ENCODE data around the gene PCSK4.
A peak's percentile ranks its signal among the peaks of the same experiment; 100 is the strongest.
"Not testable (repeated sequence)": the region's sequence is repeated elsewhere in the genome, so short reads cannot be mapped to it uniquely, and the experiment has no call there.

PCSK4 gene

GRCh38 chr19:1440418-1440801 lies 49.7 kb downstream of the PCSK4 start:
- in situ Hi-C loops (cut with HindIII; ENCODE audit: low sequenced_read_pairs), result no loop called here
- TF ChIP-seq, protein P1, sequence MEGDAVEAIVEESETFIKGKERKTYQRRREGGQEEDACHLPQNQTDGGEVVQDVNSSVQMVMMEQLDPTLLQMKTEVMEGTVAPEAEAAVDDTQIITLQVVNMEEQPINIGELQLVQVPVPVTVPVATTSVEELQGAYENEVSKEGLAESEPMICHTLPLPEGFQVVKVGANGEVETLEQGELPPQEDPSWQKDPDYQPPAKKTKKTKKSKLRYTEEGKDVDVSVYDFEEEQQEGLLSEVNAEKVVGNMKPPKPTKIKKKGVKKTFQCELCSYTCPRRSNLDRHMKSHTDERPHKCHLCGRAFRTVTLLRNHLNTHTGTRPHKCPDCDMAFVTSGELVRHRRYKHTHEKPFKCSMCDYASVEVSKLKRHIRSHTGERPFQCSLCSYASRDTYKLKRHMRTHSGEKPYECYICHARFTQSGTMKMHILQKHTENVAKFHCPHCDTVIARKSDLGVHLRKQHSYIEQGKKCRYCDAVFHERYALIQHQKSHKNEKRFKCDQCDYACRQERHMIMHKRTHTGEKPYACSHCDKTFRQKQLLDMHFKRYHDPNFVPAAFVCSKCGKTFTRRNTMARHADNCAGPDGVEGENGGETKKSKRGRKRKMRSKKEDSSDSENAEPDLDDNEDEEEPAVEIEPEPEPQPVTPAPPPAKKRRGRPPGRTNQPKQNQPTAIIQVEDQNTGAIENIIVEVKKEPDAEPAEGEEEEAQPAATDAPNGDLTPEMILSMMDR (IDR thresholded peaks at IDR 0.05; ENCODE audit: low read depth, low read length), result no peak
- DNase-seq (ENCODE audit: low read depth, low spot score), result no peak
- H3K4me3 ChIP-seq (ENCODE audit: low read depth, low read length), result no peak overlapping the region

GRCh38 chr19:1439525-1440417 lies 50.4 kb downstream of the PCSK4 start:
- peak overlapping the region; percentile 77 for H3K4me3 ChIP-seq (ENCODE audit: low read depth, low read length)
- in situ Hi-C loops (cut with HindIII; ENCODE audit: low sequenced_read_pairs); DNase-seq (ENCODE audit: low read depth, low spot score): not testable (repeated sequence)

DNA sequence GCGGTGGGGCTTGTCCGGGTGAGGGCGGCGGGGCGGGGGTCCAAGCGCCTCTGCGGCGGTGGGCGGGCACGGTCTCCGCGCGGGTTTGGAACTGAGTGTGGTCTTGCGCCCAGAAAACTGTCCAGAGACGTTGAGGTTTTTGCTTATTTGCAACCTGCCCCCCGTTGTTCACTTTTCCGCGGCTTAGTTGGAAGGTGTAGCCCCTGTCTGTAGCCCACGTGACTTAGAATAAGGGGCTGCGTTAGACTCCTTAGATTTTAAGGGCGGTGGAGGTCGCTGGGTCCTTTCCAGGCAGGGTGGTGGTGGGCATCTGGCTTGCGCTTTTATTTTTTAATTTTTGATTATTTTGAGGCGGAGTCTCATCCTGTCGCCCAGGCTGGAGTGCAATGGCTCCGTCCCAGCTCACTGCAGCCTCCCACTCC lies 51.2 kb downstream of the PCSK4 start:
- in situ Hi-C loops (cut with HindIII; ENCODE audit: low sequenced_read_pairs), result no loop called here
- no peak for DNase-seq (ENCODE audit: low read depth, low spot score)

GRCh38 chr19:1438035-1438932 lies 51.9 kb downstream of the PCSK4 start, which contains the start of gene RPS15:
Gene RPS15, plus strand, starts transcription at chr19:1438396. Its CDS starts 30 bp downstream, at chr19:1438426.
- DNase-seq (ENCODE audit: low read depth, low spot score), result peak; percentile 96
- H3K4me3 ChIP-seq (ENCODE audit: low read depth, low read length), result peak within 1 kb of the TSS; percentile 77
- in situ Hi-C loops (cut with HindIII; ENCODE audit: low sequenced_read_pairs), result no loop called here
- TF ChIP-seq, protein P1 (IDR thresholded peaks at IDR 0.05; ENCODE audit: low read depth, low read length), result peak; percentile 97

More for the DNA sequence above, 51.2 kb downstream of the PCSK4 start:
- TF ChIP-seq, protein P1 (IDR thresholded peaks at IDR 0.05; ENCODE audit: low read depth, low read length), result no peak
- peak overlapping the region; percentile 77 for H3K4me3 ChIP-seq (ENCODE audit: low read depth, low read length)

GRCh38 chr19:1437609-1438008 lies 52.5 kb downstream of the PCSK4 start:
- no peak for DNase-seq (ENCODE audit: low read depth, low spot score)
- in situ Hi-C loops (cut with HindIII; ENCODE audit: low sequenced_read_pairs), result no loop called here
- TF ChIP-seq, protein P1 (IDR thresholded peaks at IDR 0.05; ENCODE audit: low read depth, low read length), result no peak
- no peak overlapping the region for H3K4me3 ChIP-seq (ENCODE audit: low read depth, low read length)

DNA sequence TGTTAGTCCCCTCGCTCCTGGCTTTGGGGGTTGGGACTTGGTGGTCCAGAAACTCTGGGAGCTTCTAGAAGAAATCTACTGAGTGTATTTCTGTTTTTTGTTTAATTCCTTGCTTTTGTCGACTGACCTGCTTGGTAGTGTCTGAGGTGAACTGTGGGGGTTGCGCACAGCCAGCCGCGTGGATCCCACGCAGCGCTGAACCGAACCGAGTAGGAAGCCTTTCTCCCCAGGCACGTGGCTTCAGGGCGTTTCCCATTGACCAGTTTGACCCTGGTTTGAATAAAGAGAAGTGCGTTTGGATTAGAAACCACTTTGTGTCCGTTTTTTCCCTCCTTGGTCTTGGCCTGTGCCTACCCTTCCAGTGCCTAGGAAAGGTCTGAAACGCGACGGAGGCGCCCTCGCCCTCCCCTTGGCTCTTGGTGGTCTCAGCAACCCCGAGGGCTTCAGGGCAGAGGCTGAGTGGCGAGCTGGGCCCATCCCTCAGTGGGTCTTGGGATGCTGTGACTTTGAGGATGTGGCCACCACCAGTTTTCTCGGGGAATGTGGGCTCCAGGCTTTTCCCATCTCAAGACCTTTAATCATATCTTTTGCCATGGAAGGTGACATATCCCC lies 54.7 kb downstream of the PCSK4 start:
- TF ChIP-seq, protein P1 (IDR thresholded peaks at IDR 0.05; ENCODE audit: low read depth, low read length), result no peak
- in situ Hi-C loops (cut with HindIII; ENCODE audit: low sequenced_read_pairs), result no loop called here
- DNase-seq (ENCODE audit: low read depth, low spot score), result no peak
- no peak overlapping the region for H3K4me3 ChIP-seq (ENCODE audit: low read depth, low read length)

All from astrocyte of the spinal cord (primary cell).